H9 (cell line): ENCODE data around the gene CCT7. TPM values are rescaled to one million over a fixed set of nuclear protein-coding genes. Genes with fewer than 3 reads are reported as not detected.
A peak's percentile ranks its signal among the peaks of the same experiment; 100 is the strongest.

Experiments used
- DNase-seq: peaks from one replicate; pipeline ENCODE4 v3.0.0-alpha.2; 2017
- H2AFZ ChIP-seq: one replicate; pipeline ENCODE4 v1.6.1; 2013; ENCODE audit warnings: mild to moderate bottlenecking, low read length, control low read depth, moderate library complexity
- H2AK5ac ChIP-seq: 2 replicates; pipeline ENCODE4 v1.6.1; 2013; ENCODE audit warnings: low read length, control low read depth, mixed read lengths; ENCODE audit not compliant: insufficient read length
- H2BK120ac ChIP-seq: one replicate; pipeline ENCODE4 v1.6.1; 2013; ENCODE audit warnings: low read depth, mild to moderate bottlenecking, low read length, control low read depth, inconsistent platforms; ENCODE audit not compliant: poor library complexity, severe bottlenecking
- H2BK12ac ChIP-seq: 2 replicates; pipeline ENCODE4 v1.6.1; 2013; ENCODE audit warnings: low read length, control low read depth, mixed read lengths, low read depth; ENCODE audit not compliant: insufficient read length
- H2BK15ac ChIP-seq: 2 replicates; pipeline ENCODE4 v1.6.1; 2013; ENCODE audit warnings: low read depth, low read length, control low read depth
- H2BK20ac ChIP-seq: one replicate; pipeline ENCODE4 v1.6.1; 2013; ENCODE audit warnings: low read depth, mild to moderate bottlenecking, low read length, control low read depth, inconsistent platforms; ENCODE audit not compliant: poor library complexity, severe bottlenecking
- H2BK5ac ChIP-seq: 2 replicates; pipeline ENCODE4 v1.6.1; 2013; ENCODE audit warnings: low read length, control low read depth, mixed read lengths; ENCODE audit not compliant: insufficient read length
- H3K14ac ChIP-seq: 2 replicates; pipeline ENCODE4 v1.6.1; 2013; ENCODE audit warnings: low read length, control low read depth; ENCODE audit not compliant: insufficient read depth
- H3K18ac ChIP-seq: 2 replicates; pipeline ENCODE4 v1.6.1; 2013; ENCODE audit warnings: low read depth, mild to moderate bottlenecking, mixed read lengths, low read length, control low read depth; ENCODE audit not compliant: insufficient read length
- H3K23ac ChIP-seq: 2 replicates; pipeline ENCODE4 v1.6.1; 2013; ENCODE audit warnings: low read length, control low read depth, mixed read lengths, low read depth; ENCODE audit not compliant: insufficient read length
- H3K23me2 ChIP-seq: 2 replicates; pipeline ENCODE4 v1.6.1; 2013; ENCODE audit warnings: low read depth, mild to moderate bottlenecking, mixed read lengths, low read length, control low read depth; ENCODE audit not compliant: insufficient read length, poor library complexity, severe bottlenecking
- H3K27ac ChIP-seq: 2 replicates; pipeline ENCODE4 v1.5.1; 2013; ENCODE audit warnings: low read length, control low read depth, mixed read lengths, low read depth; ENCODE audit not compliant: insufficient read length
- H3K27me3 ChIP-seq: 2 replicates; pipeline ENCODE4 v1.6.1; 2013; ENCODE audit warnings: low read length, control low read depth, inconsistent platforms; ENCODE audit not compliant: insufficient read depth
- H3K4ac ChIP-seq: 2 replicates; pipeline ENCODE4 v1.6.1; 2013; ENCODE audit warnings: low read depth, mild to moderate bottlenecking, control low read depth, inconsistent platforms, low read length, moderate library complexity
- H3K4me1 ChIP-seq: 2 replicates; pipeline ENCODE4 v1.6.1; 2013; ENCODE audit warnings: low read length, control low read depth, inconsistent platforms; ENCODE audit not compliant: insufficient read depth
- H3K4me2 ChIP-seq: 2 replicates; pipeline ENCODE4 v1.6.1; 2013; ENCODE audit warnings: low read length, control low read depth, mixed read lengths; ENCODE audit not compliant: insufficient read length, insufficient read depth
- H3K56ac ChIP-seq: 2 replicates; pipeline ENCODE4 v1.6.1; 2013; ENCODE audit warnings: low read depth, mild to moderate bottlenecking, mixed read lengths, low read length, control low read depth; ENCODE audit not compliant: insufficient read length
- H3K79me1 ChIP-seq: 2 replicates; pipeline ENCODE4 v1.6.1; 2013; ENCODE audit warnings: low read depth, mild to moderate bottlenecking, moderate library complexity, low read length, control low read depth, inconsistent platforms; ENCODE audit not compliant: insufficient read depth, poor library complexity, severe bottlenecking
- H3K79me2 ChIP-seq: 2 replicates; pipeline ENCODE4 v1.6.1; 2013; ENCODE audit warnings: low read length, control low read depth, inconsistent platforms; ENCODE audit not compliant: insufficient read depth
- H3K9ac ChIP-seq: 2 replicates; pipeline ENCODE4 v1.6.1; 2013; ENCODE audit warnings: low read length, control low read depth, mixed read lengths; ENCODE audit not compliant: insufficient read length; ENCODE audit errors: extremely low read depth
- H3K9me3 ChIP-seq: one replicate; pipeline ENCODE4 v1.6.1; 2013; ENCODE audit warnings: low read depth, low read length, inconsistent platforms; ENCODE audit not compliant: control insufficient read depth
- H3T11ph ChIP-seq: one replicate; pipeline ENCODE4 v1.6.1; 2013; ENCODE audit warnings: mild to moderate bottlenecking, low read length, control low read depth, inconsistent platforms
- H4K20me1 ChIP-seq: one replicate; pipeline ENCODE4 v1.6.1; 2013; ENCODE audit not compliant: control insufficient read depth, insufficient read length, insufficient read depth
- H4K5ac ChIP-seq: 2 replicates; pipeline ENCODE4 v1.6.1; 2013; ENCODE audit warnings: low read depth, mild to moderate bottlenecking, mixed read lengths, low read length, control low read depth; ENCODE audit not compliant: insufficient read length
- H4K8ac ChIP-seq: replicated peaks from 2 replicates; pipeline ENCODE4 v1.6.1; 2013; ENCODE audit warnings: low read length, control low read depth, mixed read lengths, low read depth; ENCODE audit not compliant: insufficient read length
- H4K91ac ChIP-seq: 2 replicates; pipeline ENCODE4 v1.6.1; 2013; ENCODE audit warnings: low read depth, mild to moderate bottlenecking, moderate library complexity, mixed read lengths, low read length, control low read depth; ENCODE audit not compliant: insufficient read length
- H3K27ac Mint-ChIP-seq, 3 experiments: 2 replicates in 2 of 3; 3 replicates in 1 of 3; pipeline ENCODE4 v1.8.0; 2020 to 2021; ENCODE audit warnings: mixed read lengths in 3 of 3, mild to moderate bottlenecking in 1 of 3, moderate library complexity in 1 of 3
- H3K27me3 Mint-ChIP-seq: 2 replicates; pipeline ENCODE4 v1.8.0; 2021; ENCODE audit warnings: low read depth, mild to moderate bottlenecking, moderate library complexity, mixed read lengths
- H3K36me3 Mint-ChIP-seq, 3 experiments: 2 replicates in 2 of 3; 3 replicates in 1 of 3; pipeline ENCODE4 v1.8.0; 2020 to 2021; ENCODE audit warnings: low read depth in 3 of 3, mixed read lengths in 3 of 3; ENCODE audit not compliant: insufficient read depth in 1 of 3
- H3K4me1 Mint-ChIP-seq, 2 experiments: 2 replicates each; pipeline ENCODE4 v1.8.0; 2020; ENCODE audit warnings: mixed read lengths in 2 of 2
- H3K4me3 Mint-ChIP-seq, 2 experiments: 2 replicates in 1 of 2; 3 replicates in 1 of 2; pipeline ENCODE4 v1.8.0; 2020 to 2021; ENCODE audit warnings: mild to moderate bottlenecking in 2 of 2, mixed read lengths in 2 of 2, moderate library complexity in 1 of 2
- H3K9me3 Mint-ChIP-seq, 2 experiments: 2 replicates in 1 of 2; 3 replicates in 1 of 2; pipeline ENCODE4 v1.8.0; 2020; ENCODE audit warnings: mild to moderate bottlenecking in 2 of 2, mixed read lengths in 2 of 2, moderate library complexity in 1 of 2
- WGBS: extraction: QIAGEN DNeasy Blood & Tissue Kit; methylation state at CpG from one replicate; pipeline ENCODE4 v1.1.7; 2013; ENCODE audit warnings: missing lambda C conversion rate, low lambda C conversion rate, mixed read lengths; ENCODE audit not compliant: insufficient read length; ENCODE audit errors: extremely low coverage; 5-methylcytosine and 5-hydroxymethylcytosine counted together
- total RNA-seq: library from RNA; stranded (reverse); gene quantifications from 2 replicates; pipeline ENCODE4 v1.2.1, GENCODE V29; 2021
- TF ChIP-seq, protein P1 (sequence below): fragments of 200-600 bp; sonication (generic); conservative IDR thresholded peaks from 3 replicates; pipeline ENCODE4 v1.8.0; 2021; ENCODE audit warnings: antibody characterized with exemption, mild to moderate bottlenecking

CCT7 gene
- total RNA-seq, 1 experiment from 2014 or later, result 500 TPM

DNA sequence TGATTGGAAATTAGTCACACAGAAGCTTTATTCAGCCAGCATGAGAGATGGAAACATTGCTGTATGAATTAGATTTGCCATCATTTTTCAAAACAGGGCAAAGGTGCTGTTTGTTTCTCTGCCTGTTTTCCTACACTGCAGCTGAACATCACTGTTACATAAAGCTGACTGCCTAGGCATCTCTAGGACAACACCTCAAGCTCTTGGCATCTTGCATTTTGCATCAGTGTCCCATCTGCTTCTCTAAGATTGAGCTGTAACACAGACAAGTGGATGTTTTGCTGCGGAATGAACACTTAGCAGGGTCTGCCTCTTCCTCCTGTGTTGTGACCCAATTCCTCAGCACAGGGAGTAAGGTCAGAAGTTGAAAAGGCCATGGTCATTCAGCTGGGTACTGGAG lies 4.9 kb downstream of the CCT7 start:
- H3K9ac ChIP-seq, result no peak overlapping the region
- no peaks in the 10 kb centered on the region for H3K79me1 ChIP-seq
- H3K56ac ChIP-seq, result no peak overlapping the region
- H3K27ac ChIP-seq, result no peak overlapping the region
- TF ChIP-seq, protein P1, sequence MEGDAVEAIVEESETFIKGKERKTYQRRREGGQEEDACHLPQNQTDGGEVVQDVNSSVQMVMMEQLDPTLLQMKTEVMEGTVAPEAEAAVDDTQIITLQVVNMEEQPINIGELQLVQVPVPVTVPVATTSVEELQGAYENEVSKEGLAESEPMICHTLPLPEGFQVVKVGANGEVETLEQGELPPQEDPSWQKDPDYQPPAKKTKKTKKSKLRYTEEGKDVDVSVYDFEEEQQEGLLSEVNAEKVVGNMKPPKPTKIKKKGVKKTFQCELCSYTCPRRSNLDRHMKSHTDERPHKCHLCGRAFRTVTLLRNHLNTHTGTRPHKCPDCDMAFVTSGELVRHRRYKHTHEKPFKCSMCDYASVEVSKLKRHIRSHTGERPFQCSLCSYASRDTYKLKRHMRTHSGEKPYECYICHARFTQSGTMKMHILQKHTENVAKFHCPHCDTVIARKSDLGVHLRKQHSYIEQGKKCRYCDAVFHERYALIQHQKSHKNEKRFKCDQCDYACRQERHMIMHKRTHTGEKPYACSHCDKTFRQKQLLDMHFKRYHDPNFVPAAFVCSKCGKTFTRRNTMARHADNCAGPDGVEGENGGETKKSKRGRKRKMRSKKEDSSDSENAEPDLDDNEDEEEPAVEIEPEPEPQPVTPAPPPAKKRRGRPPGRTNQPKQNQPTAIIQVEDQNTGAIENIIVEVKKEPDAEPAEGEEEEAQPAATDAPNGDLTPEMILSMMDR, result no peak
- peak overlapping the region; percentile 69 to 95 (median 86); a peak in 4 of 7 replicates for H3K27ac Mint-ChIP-seq
- H4K91ac ChIP-seq, result no peak overlapping the region
- no peak overlapping the region for H3T11ph ChIP-seq
- H4K5ac ChIP-seq, result no peak overlapping the region
- H2BK120ac ChIP-seq, result no peak overlapping the region
- H3K4ac ChIP-seq, result no peak overlapping the region
- no peak overlapping the region for H2BK20ac ChIP-seq
- H3K4me3 Mint-ChIP-seq, result no peak overlapping the region
- no peaks in the 10 kb centered on the region for H3K9me3 ChIP-seq
- peaks cover 9% of the 10 kb centered on the region for H3K23me2 ChIP-seq
- H3K27me3 ChIP-seq, result no peaks in the 10 kb centered on the region
- H3K4me2 ChIP-seq, result no peak overlapping the region
- H2BK12ac ChIP-seq, result no peak overlapping the region
- no peak overlapping the region for H3K14ac ChIP-seq
- no peaks in the 10 kb centered on the region for H3K9me3 Mint-ChIP-seq
- no peak overlapping the region for H2AK5ac ChIP-seq
- peaks cover 8% of the 10 kb centered on the region; the same call in 1 of the 2 replicates for H3K4me1 ChIP-seq
- no CpG with 5 or more reads among the region's 1 CpG for WGBS
- H2BK5ac ChIP-seq, result no peak overlapping the region
- H2AFZ ChIP-seq, result no peak overlapping the region
- DNase-seq, result no peak
- H3K18ac ChIP-seq, result no peak overlapping the region
- peaks cover 18 to 62% (median 53%) of the 10 kb centered on the region in 3 experiments for H3K36me3 Mint-ChIP-seq
- H4K20me1 ChIP-seq, result no peaks in the 10 kb centered on the region
- H4K8ac ChIP-seq, result no peak overlapping the region
- H3K23ac ChIP-seq, result no peak overlapping the region
- no peak overlapping the region for H2BK15ac ChIP-seq
- H3K4me1 Mint-ChIP-seq, result peaks cover 31 to 32% of the 10 kb centered on the region in 2 experiments
- H3K79me2 ChIP-seq, result peaks cover 39% of the 10 kb centered on the region
- H3K27me3 Mint-ChIP-seq, result no peaks in the 10 kb centered on the region
